DOHH2 (cell line): ENCODE measurements around the gene PAQR9.

ENCODE experiments used
- CTCF ChIP-seq: fragments of 200-600 bp; sonication (generic); IDR thresholded peaks from one replicate; pipeline ENCODE4 v1.5.1; 2014; ENCODE audit warnings: antibody characterized with exemption, mild to moderate bottlenecking, low read depth, low read length; ENCODE audit not compliant: poor library complexity, severe bottlenecking
- EZH2phosphoT487 ChIP-seq: fragments of 200-600 bp; sonication (generic); IDR thresholded peaks from 2 replicates; pipeline ENCODE4 v1.6.1; 2017; ENCODE audit warnings: borderline replicate concordance, mild to moderate bottlenecking, antibody characterized with exemption, low read length, moderate library complexity, mixed read lengths

- TF ChIP-seq CTCF (no peak), EZH2phosphoT487 (no peak)
Measured at GRCh38 chr3:142934128-142934886, 29.2 kb downstream of the PAQR9 start.
